A549 (cell line): ENCODE results near the gene ELP5. TPM values are rescaled to one million over a fixed set of nuclear protein-coding genes. Genes with fewer than 3 reads are reported as not detected.
A peak's percentile ranks its signal among the peaks of the same experiment; 100 is the strongest.

ENCODE experiments used
- BCL3 ChIP-seq: fragments of >200 bp; sonication (Bioruptor Twin); formaldehyde crosslinking; IDR thresholded peaks from 3 replicates; pipeline ENCODE4 v1.6.1; 2016
- CBX8 ChIP-seq: fragments of 200-600 bp; sonication (generic); IDR thresholded peaks from 2 replicates; pipeline ENCODE4 v1.6.1; 2016
- CHD2 ChIP-seq: fragments of 150-350 bp; IDR thresholded peaks from 2 replicates; pipeline ENCODE4 v1.6.1; 2014; ENCODE audit warnings: low read length; ENCODE audit not compliant: partially characterized antibody
- CHD4 ChIP-seq: fragments of 200-600 bp; sonication (generic); IDR thresholded peaks from 2 replicates; pipeline ENCODE4 v1.6.1; 2016; ENCODE audit warnings: antibody characterized with exemption, mild to moderate bottlenecking, borderline replicate concordance
- CTCF ChIP-seq: fragments of >200 bp; sonication (Bioruptor Twin); formaldehyde crosslinking; IDR thresholded peaks from 3 replicates; pipeline ENCODE4 v1.5.1; 2016
- E2F6 ChIP-seq: IDR thresholded peaks from 2 replicates; pipeline ENCODE4 v1.6.1; 2012; ENCODE audit warnings: low read depth, borderline replicate concordance
- EHF ChIP-seq: fragments of 250-450 bp; sonication (Bioruptor Pico); IDR thresholded peaks from 2 replicates; pipeline ENCODE4 v1.5.0; 2020; ENCODE audit warnings: mild to moderate bottlenecking
- EP300 ChIP-seq, 2 experiments: fragments of >200 bp; sonication (Bioruptor Twin); formaldehyde crosslinking; IDR thresholded peaks; 2 replicates in 1 of 2; 3 replicates in 1 of 2; pipeline ENCODE4 v1.6.1; 2016 to 2017
- FOSB ChIP-seq: fragments of 250-450 bp; sonication (Bioruptor Pico); IDR thresholded peaks from 2 replicates; pipeline ENCODE4 v1.5.0; 2020; ENCODE audit warnings: mild to moderate bottlenecking, moderate library complexity
- FOSL2 ChIP-seq, 2 experiments: fragments of 450-650 bp in 1 of 2; fragments of >200 bp in 1 of 2; sonication (Bioruptor Twin) in 1 of 2; formaldehyde crosslinking; IDR thresholded peaks; 2 replicates each; pipeline versions ENCODE4 v1.5.0 to v1.6.1; 2016 to 2020; ENCODE audit warnings: mild to moderate bottlenecking in 1 of 2, moderate library complexity in 1 of 2
- HOXA7 ChIP-seq: fragments of 250-450 bp; sonication (Bioruptor Pico); IDR thresholded peaks from 2 replicates; pipeline ENCODE4 v1.5.0; 2020; ENCODE audit warnings: mild to moderate bottlenecking, moderate library complexity
- HOXB13 ChIP-seq: fragments of 250-450 bp; sonication (Bioruptor Pico); IDR thresholded peaks from 2 replicates; pipeline ENCODE4 v1.5.0; 2020; ENCODE audit warnings: low read depth, mild to moderate bottlenecking, moderate library complexity
- HOXB5 ChIP-seq: fragments of 250-450 bp; sonication (Bioruptor Pico); IDR thresholded peaks from 2 replicates; pipeline ENCODE4 v1.5.0; 2020; ENCODE audit warnings: mild to moderate bottlenecking, moderate library complexity
- JUNB ChIP-seq: fragments of >200 bp; sonication (Bioruptor Twin); formaldehyde crosslinking; IDR thresholded peaks from 2 replicates; pipeline ENCODE4 v1.6.1; 2016
- MAFK ChIP-seq: fragments of 450-650 bp; IDR thresholded peaks from 2 replicates; pipeline ENCODE4 v1.6.1; 2014; ENCODE audit not compliant: partially characterized antibody
- MAX ChIP-seq: IDR thresholded peaks from 2 replicates; pipeline ENCODE4 v1.6.1; 2012
- MAZ ChIP-seq: fragments of 150-350 bp; IDR thresholded peaks from 2 replicates; pipeline ENCODE4 v1.6.1; 2014; ENCODE audit warnings: antibody characterized with exemption, low read depth, low read length, borderline replicate concordance
- MYC ChIP-seq: IDR thresholded peaks from 2 replicates; pipeline ENCODE4 v1.6.1; 2012; ENCODE audit warnings: mild to moderate bottlenecking, inconsistent platforms, low read length, improper control_type of control experiment, borderline replicate concordance
- NFE2L2 ChIP-seq: fragments of 150-350 bp; conservative IDR thresholded peaks from 2 replicates; pipeline ENCODE4 v1.6.1; 2014; ENCODE audit warnings: low read length
- NPAS2 ChIP-seq: fragments of 250-450 bp; sonication (Bioruptor Pico); IDR thresholded peaks from 2 replicates; pipeline ENCODE4 v1.8.0; 2022; ENCODE audit warnings: mild to moderate bottlenecking, moderate library complexity, borderline replicate concordance
- NR3C1 ChIP-seq: fragments of >200 bp; sonication (Bioruptor Twin); formaldehyde crosslinking; IDR thresholded peaks from 3 replicates; pipeline ENCODE4 v1.6.1; 2017
- PHF8 ChIP-seq: fragments of 200-600 bp; sonication (generic); IDR thresholded peaks from 2 replicates; pipeline ENCODE4 v1.6.1; 2016; ENCODE audit warnings: low read depth, mild to moderate bottlenecking, antibody characterized with exemption, moderate library complexity, borderline replicate concordance
- POLR2A ChIP-seq: IDR thresholded peaks from 2 replicates; pipeline ENCODE4 v1.6.1; 2012; ENCODE audit warnings: mild to moderate bottlenecking, low read length
- RAD21 ChIP-seq, 2 experiments: fragments of >200 bp in 1 of 2; sonication (Bioruptor Twin) in 1 of 2; formaldehyde crosslinking in 1 of 2; IDR thresholded peaks in 1 of 2; conservative IDR thresholded peaks in 1 of 2; 2 replicates in 1 of 2; 3 replicates in 1 of 2; pipeline ENCODE4 v1.6.1; 2012 to 2018; ENCODE audit warnings: inconsistent platforms in 1 of 2
- RCOR1 ChIP-seq: fragments of 150-350 bp; IDR thresholded peaks from 2 replicates; pipeline ENCODE4 v1.6.1; 2014; ENCODE audit warnings: antibody characterized with exemption, low read length, low read depth
- REST ChIP-seq: fragments of 200-600 bp; sonication (generic); IDR thresholded peaks from 2 replicates; pipeline ENCODE4 v1.6.1; 2016; ENCODE audit warnings: antibody characterized with exemption, mild to moderate bottlenecking, moderate library complexity
- RFX5 ChIP-seq: fragments of 450-650 bp; IDR thresholded peaks from 2 replicates; pipeline ENCODE4 v1.7.1; 2014; ENCODE audit warnings: antibody characterized with exemption, mild to moderate bottlenecking, moderate library complexity
- RNF2 ChIP-seq: fragments of 200-600 bp; sonication (generic); IDR thresholded peaks from 2 replicates; pipeline ENCODE4 v1.6.1; 2016; ENCODE audit warnings: low read depth, mild to moderate bottlenecking, antibody characterized with exemption, moderate library complexity, borderline replicate concordance
- SMC3 ChIP-seq: fragments of >200 bp; sonication (Bioruptor Twin); formaldehyde crosslinking; IDR thresholded peaks from 3 replicates; pipeline ENCODE4 v1.6.1; 2018; ENCODE audit warnings: inconsistent platforms
- SREBF2 ChIP-seq: fragments of 450-650 bp; IDR thresholded peaks from 2 replicates; pipeline ENCODE4 v1.6.1; 2014; ENCODE audit warnings: mild to moderate bottlenecking, moderate library complexity
- TP53 ChIP-seq: fragments of 250-450 bp; sonication (Bioruptor Pico); IDR thresholded peaks from 2 replicates; pipeline ENCODE4 v1.5.0; 2021; ENCODE audit warnings: mild to moderate bottlenecking, moderate library complexity
- USF2 ChIP-seq: fragments of 450-650 bp; IDR thresholded peaks from 2 replicates; pipeline ENCODE4 v1.6.1; 2014; ENCODE audit warnings: antibody characterized with exemption
- ZFP36 ChIP-seq: fragments of 450-650 bp; IDR thresholded peaks from 2 replicates; pipeline ENCODE4 v1.6.1; 2014; ENCODE audit warnings: borderline replicate concordance; ENCODE audit not compliant: partially characterized antibody
- ZSCAN20 ChIP-seq: fragments of 250-450 bp; sonication (Bioruptor Pico); IDR thresholded peaks from 2 replicates; pipeline ENCODE4 v1.8.0; 2022; ENCODE audit warnings: mild to moderate bottlenecking, moderate library complexity
- polyA plus RNA-seq, 4 experiments: library from polyadenylated mRNA; depleted of rRNA in 3 of 4; stranded (reverse); fragments of >200 nt; fragmentation: RNase III in 1 of 4; extraction: RNeasy Plus Mini Kit Qiagen cat#74134 plus additional on column Dnase treatment in 1 of 4; gene quantifications; 2 replicates in 3 of 4; 3 replicates in 1 of 4; pipeline ENCODE4 v1.2.3, GENCODE V29; 2011 to 2017

The ELP5 gene
- polyA plus RNA-seq, 2 of the 4 experiments (the other 2 are of a cell fraction): 92.1 to 133 TPM

GRCh38 chr17:7242717-7243452 is 9.1 kb upstream of the ELP5 start (continued):
- TF ChIP-seq PHF8: 0 out of 2 replicates have a peak, but pooled peaks have one; percentile 19
- no peak for TF ChIP-seq ZSCAN20 (CRISPR knock-in tag)
- TF ChIP-seq CTCF: no peak
- no peak for TF ChIP-seq NR3C1
- TF ChIP-seq CBX8: no peak
- peak; percentile 99 for TF ChIP-seq USF2
- TF ChIP-seq NFE2L2: no peak
- no peak for TF ChIP-seq RAD21 (conservative IDR thresholded peaks at IDR 0.05 in 1 of 2, IDR thresholded peaks at IDR 0.05 in 1 of 2)
- TF ChIP-seq MAX: peak; percentile 95
- no peak for TF ChIP-seq FOSL2 (IDR thresholded peaks at IDR 0.05)
- TF ChIP-seq FOSL2 (CRISPR knock-in tag; IDR thresholded peaks at IDR 0.05): peak; percentile 42
- peak; percentile 13; the same call in 1 of the 2 replicates for TF ChIP-seq HOXA7 (CRISPR knock-in tag)
- TF ChIP-seq RCOR1: no peak
- TF ChIP-seq FOSB: peak; percentile 39; the same call in 1 of the 2 replicates
- peak; percentile 92; the same call in 1 of the 2 replicates for TF ChIP-seq MAZ
- 0 out of 2 replicates have a peak, but pooled peaks have one; percentile 20 for TF ChIP-seq POLR2A
- TF ChIP-seq NPAS2 (CRISPR knock-in tag): peak; percentile 68; the same call in 1 of the 2 replicates
- TF ChIP-seq TP53 (CRISPR knock-in tag): no peak; the same call in 1 of the 2 replicates
- no peak; the same call in 1 of the 2 replicates for TF ChIP-seq HOXB5 (CRISPR knock-in tag)
- TF ChIP-seq SMC3: peak; percentile 29; the same call in 2 of the 3 replicates
- no peak; the same call in 1 of the 2 replicates for TF ChIP-seq RFX5
- peak; percentile 71 for TF ChIP-seq MAFK
- no peak for TF ChIP-seq SREBF2
- peak; percentile 84 for TF ChIP-seq CHD2
- no peak for TF ChIP-seq EHF
- TF ChIP-seq JUNB: no peak
- TF ChIP-seq EP300 (IDR thresholded peaks at IDR 0.05): 0 out of 5 replicates have a peak, but pooled peaks of 1 of the 2 experiments have one; percentile 29
- TF ChIP-seq RNF2: no peak
- no peak for TF ChIP-seq CHD4
- TF ChIP-seq BCL3: no peak
- TF ChIP-seq MYC: peak; percentile 60; the same call in 1 of the 2 replicates
- peak; percentile 39; the same call in 1 of the 2 replicates for TF ChIP-seq REST
- peak; percentile 24 for TF ChIP-seq ZFP36
- TF ChIP-seq HOXB13: no peak
- peak; percentile 70 for TF ChIP-seq E2F6
